Lung (tissue), 12 donors: ENCODE measurements around the gene SPG21. TPM values are rescaled to one million over a fixed set of nuclear protein-coding genes. Genes with fewer than 3 reads are reported as not detected.

Source experiments
- ATAC-seq: fragments of 200-7000 bp; cut with Tn5 transposase; one replicate; pipeline ENCODE4 v1.9.1; 2020; ENCODE audit warnings: moderate number of reproducible peaks; ENCODE audit not compliant: insufficient read depth, low FRiP score
- DNase-seq, 3 donors: peaks; one replicate each; pipeline ENCODE4 v3.0.0-alpha.2; 2013 to 2017
- H3K27ac ChIP-seq, 2 donors: one replicate each; pipeline ENCODE4 v1.5.1; 2013; ENCODE audit warnings: mild to moderate bottlenecking in 2 of 2, moderate library complexity in 2 of 2, control low read depth in 1 of 2, inconsistent platforms in 1 of 2, low read depth in 1 of 2, low read length in 1 of 2
- H3K27me3 ChIP-seq, 3 donors: one replicate each; pipeline ENCODE4 v1.5.1; 2013; ENCODE audit warnings: low read length in 2 of 3; ENCODE audit not compliant: control insufficient read depth in 3 of 3, insufficient read depth in 3 of 3
- H3K36me3 ChIP-seq, 4 donors: one replicate each; pipeline ENCODE4 v1.5.1; 2013; ENCODE audit warnings: low read length in 4 of 4, mild to moderate bottlenecking in 1 of 4, moderate library complexity in 1 of 4; ENCODE audit not compliant: control insufficient read depth in 4 of 4, insufficient read depth in 4 of 4
- H3K4me1 ChIP-seq, 5 donors: one replicate each; pipeline ENCODE4 v1.5.1; 2013; ENCODE audit warnings: low read length in 5 of 5, mild to moderate bottlenecking in 2 of 5, moderate library complexity in 1 of 5; ENCODE audit not compliant: control insufficient read depth in 5 of 5, insufficient read depth in 5 of 5
- H3K4me3 ChIP-seq: one replicate; pipeline ENCODE4 v1.5.1; 2013; ENCODE audit warnings: mild to moderate bottlenecking, control low read depth, moderate library complexity
- H3K9ac ChIP-seq, 2 donors: one replicate each; pipeline ENCODE4 v1.5.1; 2013; ENCODE audit warnings: low read length in 2 of 2, control low read depth in 1 of 2; ENCODE audit not compliant: insufficient read depth in 1 of 2
- H3K9me3 ChIP-seq, 4 donors: one replicate each; pipeline ENCODE4 v1.5.1; 2013; ENCODE audit warnings: low read length in 3 of 4, mild to moderate bottlenecking in 1 of 4, moderate library complexity in 1 of 4; ENCODE audit not compliant: control insufficient read depth in 4 of 4, insufficient read depth in 3 of 4
- CTCF ChIP-seq: IDR thresholded peaks from 2 replicates; pipeline ENCODE4 v1.5.1; 2012; ENCODE audit warnings: mild to moderate bottlenecking; ENCODE audit errors: control extremely low read depth, extremely low read depth
- WGBS, 2 donors: extraction: QIAGEN DNeasy Blood & Tissue Kit; methylation state at CpG; one replicate each; pipeline ENCODE4 v1.1.7; 2013; 5-methylcytosine and 5-hydroxymethylcytosine counted together
- polyA plus RNA-seq, 2 donors: library from polyadenylated mRNA; stranded (reverse); fragments of 200-250 nt; gene quantifications; one replicate each; pipeline ENCODE4 v1.2.1, GENCODE V29; 2013
- total RNA-seq, 2 donors: library from RNA; depleted of rRNA in 1 of 2; stranded (reverse); fragments of >200 nt in 1 of 2; gene quantifications; one replicate each; pipeline ENCODE4 v1.2.1, GENCODE V29; 2014 to 2021
- donor health status: control.
- donor health status: control.
- donor health status: Bipolar disorder and iron deficiency.
- donor health status: healthy.
- donor health status: DM: yes; HTN: yes; CAD: no.

Gene SPG21
- total and polyA plus RNA-seq, 4 donors: 79.2 to 115 (median 93.2) TPM

GRCh38 chr15:64948916-64949315 is 40.8 kb downstream of the SPG21 start:
- ATAC-seq (no peak), DNase-seq (no peak)
- Histone ChIP-seq H3K36me3 (peaks cover 0 to 3% (median 0%) of the 10 kb centered on the region in 4 donors), H3K4me1 (no peaks in the 10 kb centered on the region), H3K27me3 (no peaks in the 10 kb centered on the region), H3K4me3 (no peak overlapping the region), H3K9ac (no peak overlapping the region), H3K9me3 (no peaks in the 10 kb centered on the region), H3K27ac (no peak overlapping the region)
- no peak for TF ChIP-seq CTCF
- WGBS, 2 donors: 76 to 85% methylated on average over 9 of the region's 9 CpGs

GRCh38 chr15:64947211-64947610 is 42.5 kb downstream of the SPG21 start:
- no peak overlapping the region for H3K27ac ChIP-seq
- H3K36me3 ChIP-seq: peaks cover 0 to 3% (median 0%) of the 10 kb centered on the region in 4 donors
- ATAC-seq: no peak
- no peak overlapping the region for H3K9ac ChIP-seq
- no peaks in the 10 kb centered on the region for H3K27me3 ChIP-seq
- H3K4me1 ChIP-seq: no peaks in the 10 kb centered on the region
- no peaks in the 10 kb centered on the region for H3K9me3 ChIP-seq
- no peak for TF ChIP-seq CTCF
- no peak overlapping the region for H3K4me3 ChIP-seq
- no peak for DNase-seq
- WGBS, 2 donors: 90 to 93% methylated on average over 10 of the region's 10 CpGs

- ATAC-seq (no peak), DNase-seq (no peak)
- Histone ChIP-seq H3K9ac (no peak overlapping the region), H3K4me1 (no peaks in the 10 kb centered on the region), H3K4me3 (no peak overlapping the region), H3K9me3 (no peaks in the 10 kb centered on the region), H3K36me3 (peaks cover 0 to 3% (median 0%) of the 10 kb centered on the region in 4 donors), H3K27me3 (no peaks in the 10 kb centered on the region), H3K27ac (no peak overlapping the region)
- 70% methylated on average over 4 of the region's 4 CpGs for WGBS, 2 donors
- TF ChIP-seq CTCF: no peak
These were observed 44.8 kb downstream of the SPG21 start for GRCh38 chr15:64944961-64945360.
